CD8-positive, alpha-beta memory T cell (primary cell): ENCODE data around the gene CERK. TPM values are rescaled to one million over a fixed set of nuclear protein-coding genes. Genes with fewer than 3 reads are reported as not detected.

Source experiments
- CTCF ChIA-PET: fragments of 350-600 bp; sonication (Branson Sonifier 250); formaldehyde crosslinking; loops from one replicate; lab custom pipeline; 2021; ENCODE audit warnings: antibody characterized with exemption; lab: Charles Lee
- POLR2A ChIA-PET: fragments of 350-600 bp; sonication (Branson Sonifier 250); formaldehyde crosslinking; loops from one replicate; lab custom pipeline; 2021; ENCODE audit warnings: antibody characterized with exemption; lab: Charles Lee
- DNase-seq, 5 donors: peaks; one replicate each; pipeline versions ENCODE4 v3.0.0 to v3.0.0-alpha.2; 2020 to 2022; ENCODE audit warnings: mixed read lengths in 1 of 5
- H3K27ac ChIP-seq: one replicate; pipeline ENCODE4 v1.7.0; 2013; ENCODE audit warnings: low read depth, mild to moderate bottlenecking, low read length, moderate library complexity
- H3K27me3 ChIP-seq: 2 replicates; pipeline ENCODE4 v1.7.0; 2013; ENCODE audit warnings: low read length, mild to moderate bottlenecking; ENCODE audit not compliant: insufficient read depth, poor library complexity, severe bottlenecking
- H3K36me3 ChIP-seq: 2 replicates; pipeline ENCODE4 v1.7.0; 2013; ENCODE audit warnings: mild to moderate bottlenecking, low read length, moderate library complexity; ENCODE audit not compliant: insufficient read depth
- H3K4me1 ChIP-seq: 2 replicates; pipeline ENCODE4 v1.7.0; 2013; ENCODE audit warnings: mild to moderate bottlenecking, low read length, moderate library complexity; ENCODE audit not compliant: insufficient read depth
- H3K4me3 ChIP-seq: 2 replicates; pipeline ENCODE4 v1.7.0; 2013; ENCODE audit warnings: mild to moderate bottlenecking, low read length
- H3K9me3 ChIP-seq: 2 replicates; pipeline ENCODE4 v1.7.0; 2013; ENCODE audit warnings: mild to moderate bottlenecking, low read length
- H3K27ac Mint-ChIP-seq, 8 donors: one replicate each; pipeline ENCODE4 v1.8.0; 2020 to 2021; ENCODE audit warnings: mixed read lengths in 8 of 8, mild to moderate bottlenecking in 6 of 8, inconsistent platforms in 3 of 8, moderate library complexity in 3 of 8
- H3K27me3 Mint-ChIP-seq, 2 donors: one replicate each; pipeline ENCODE4 v1.8.0; 2020 to 2021; ENCODE audit warnings: mixed read lengths in 2 of 2, mild to moderate bottlenecking in 1 of 2, moderate library complexity in 1 of 2
- H3K36me3 Mint-ChIP-seq, 3 donors: one replicate each; pipeline ENCODE4 v1.8.0; 2020 to 2021; ENCODE audit warnings: mixed read lengths in 3 of 3, inconsistent platforms in 1 of 3, mild to moderate bottlenecking in 1 of 3
- H3K4me1 Mint-ChIP-seq, 3 donors: one replicate each; pipeline ENCODE4 v1.8.0; 2020 to 2021; ENCODE audit warnings: mixed read lengths in 3 of 3, inconsistent platforms in 1 of 3, mild to moderate bottlenecking in 1 of 3
- H3K4me3 Mint-ChIP-seq, 7 donors: one replicate each; pipeline ENCODE4 v1.8.0; 2020 to 2021; ENCODE audit warnings: mixed read lengths in 7 of 7, mild to moderate bottlenecking in 6 of 7, moderate library complexity in 4 of 7, inconsistent platforms in 2 of 7
- H3K9me3 Mint-ChIP-seq, 5 donors: one replicate each; pipeline ENCODE4 v1.8.0; 2020 to 2022; ENCODE audit warnings: mixed read lengths in 5 of 5, mild to moderate bottlenecking in 3 of 5, moderate library complexity in 2 of 5, inconsistent platforms in 1 of 5
- polyA plus RNA-seq: library from polyadenylated mRNA; unstranded; fragments of 300-500 nt; fragmentation: Illumina TruSeq; gene quantifications from one replicate; pipeline ENCODE4 v1.2.3, GENCODE V29; 2021
- total RNA-seq, 2 experiments: library from RNA; stranded (reverse); gene quantifications; one replicate each; pipeline ENCODE4 v1.2.3, GENCODE V29; 2021

CERK gene
- total and polyA plus RNA-seq, 3 experiments from 2014 or later, result 64.3 to 108 (median 64.5) TPM

DNA sequence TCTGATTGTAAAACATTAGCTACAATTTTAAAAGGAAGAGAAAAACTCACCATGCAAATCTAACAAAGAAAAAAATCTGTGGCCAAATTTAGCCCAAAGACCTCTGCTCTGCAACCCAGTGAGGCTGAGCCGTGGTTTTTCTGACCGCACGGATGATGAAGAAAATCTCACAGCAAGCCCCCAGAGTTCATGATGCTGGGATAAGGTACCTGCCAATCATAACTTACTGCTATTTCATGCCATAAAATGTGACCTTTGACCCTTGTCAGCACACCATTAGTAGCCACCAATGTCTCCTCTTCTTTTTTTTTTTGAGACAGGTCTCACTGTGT lies 11.1 kb downstream of the CERK start:
- Mint-ChIP-seq H3K9me3 (no peaks in the 10 kb centered on the region), H3K4me1 (peaks cover 44 to 75% (median 72%) of the 10 kb centered on the region in 3 donors), H3K27me3 (no peaks in the 10 kb centered on the region), H3K36me3 (peaks cover 6 to 81% (median 13%) of the 10 kb centered on the region in 3 donors), H3K27ac (peak overlapping the region in 7 of 8 donors; percentile 29 to 93 (median 75)), H3K4me3 (peak overlapping the region in 2 of 7 donors; percentile 53 to 67)
- no peak overlapping the region for H3K27ac ChIP-seq
- ChIA-PET CTCF (interaction anchor here (2.7 kb wide), 1 partner anchor 76 kb away, joined by 10 read pairs; no protein-coding TSS in a partner anchor), POLR2A (no interaction called here)
- H3K9me3 ChIP-seq, result no peaks in the 10 kb centered on the region
- peaks cover 16% of the 10 kb centered on the region for H3K36me3 ChIP-seq
- H3K4me1 ChIP-seq, result peaks cover 20% of the 10 kb centered on the region
- H3K4me3 ChIP-seq, result no peak overlapping the region
- no peaks in the 10 kb centered on the region for H3K27me3 ChIP-seq
- DNase-seq, result no peak

DNA sequence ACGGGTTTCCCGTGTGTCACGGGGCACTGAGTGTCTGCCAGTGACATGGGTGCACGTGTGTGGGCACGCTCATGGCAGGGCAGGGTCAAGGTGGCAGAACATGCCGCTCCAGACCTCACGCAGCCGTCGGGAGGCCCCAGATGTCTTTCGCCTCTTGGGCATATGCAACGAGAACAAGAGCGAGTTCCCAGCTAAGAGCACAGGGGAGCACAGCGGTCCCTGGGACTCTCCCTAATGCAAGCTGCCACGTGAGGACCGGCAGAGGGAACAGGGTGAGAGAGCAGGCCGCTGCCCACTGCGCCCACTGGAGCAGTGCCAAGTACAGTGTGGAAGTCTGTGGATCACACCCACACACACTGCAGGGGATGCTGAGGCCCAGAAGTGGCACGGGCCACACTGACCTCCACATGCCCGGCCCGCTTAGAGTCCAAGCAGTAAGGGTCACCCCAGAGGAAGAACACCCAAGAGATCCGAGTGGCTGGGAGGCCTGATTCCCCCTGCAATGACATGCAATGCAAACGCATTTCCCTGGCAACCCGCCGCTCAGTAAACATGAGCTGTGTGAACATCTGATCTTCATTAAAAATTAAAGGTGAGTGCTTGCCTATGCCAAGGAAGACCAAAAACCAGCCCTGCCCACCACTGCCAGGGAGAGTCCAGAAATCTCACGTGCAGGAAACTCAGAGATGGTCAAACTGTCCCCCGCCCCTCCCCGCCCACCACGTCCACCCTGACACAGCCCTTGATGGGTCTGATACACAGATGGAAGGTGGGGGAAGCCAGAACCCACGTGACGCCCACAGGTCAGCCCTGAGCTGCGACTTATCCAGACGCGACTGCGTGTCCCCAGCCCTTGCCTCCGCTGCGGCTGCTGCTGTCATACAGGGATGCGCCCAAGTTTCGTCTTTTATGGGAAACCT lies 11.7 kb downstream of the CERK start:
- H3K9me3 ChIP-seq, result no peaks in the 10 kb centered on the region
- Mint-ChIP-seq H3K27ac (peak overlapping the region in 6 of 8 donors; percentile 68 to 93 (median 82)), H3K27me3 (no peaks in the 10 kb centered on the region), H3K9me3 (no peaks in the 10 kb centered on the region), H3K4me3 (peak overlapping the region in 3 of 7 donors; percentile 27 to 67 (median 53)), H3K4me1 (peaks cover 40 to 72% (median 65%) of the 10 kb centered on the region in 3 donors), H3K36me3 (peaks cover 1 to 81% (median 11%) of the 10 kb centered on the region in 3 donors)
- POLR2A ChIA-PET, result no interaction called here
- CTCF ChIA-PET, result interaction anchor here (2.7 kb wide), 1 partner anchor 77 kb away, joined by 10 read pairs; no protein-coding TSS in a partner anchor
- DNase-seq, result no peak
- H3K36me3 ChIP-seq, result peaks cover 12% of the 10 kb centered on the region
- H3K27ac ChIP-seq, result no peak overlapping the region
- H3K4me1 ChIP-seq, result peaks cover 14% of the 10 kb centered on the region
- H3K27me3 ChIP-seq, result no peaks in the 10 kb centered on the region
- no peak overlapping the region for H3K4me3 ChIP-seq

DNA sequence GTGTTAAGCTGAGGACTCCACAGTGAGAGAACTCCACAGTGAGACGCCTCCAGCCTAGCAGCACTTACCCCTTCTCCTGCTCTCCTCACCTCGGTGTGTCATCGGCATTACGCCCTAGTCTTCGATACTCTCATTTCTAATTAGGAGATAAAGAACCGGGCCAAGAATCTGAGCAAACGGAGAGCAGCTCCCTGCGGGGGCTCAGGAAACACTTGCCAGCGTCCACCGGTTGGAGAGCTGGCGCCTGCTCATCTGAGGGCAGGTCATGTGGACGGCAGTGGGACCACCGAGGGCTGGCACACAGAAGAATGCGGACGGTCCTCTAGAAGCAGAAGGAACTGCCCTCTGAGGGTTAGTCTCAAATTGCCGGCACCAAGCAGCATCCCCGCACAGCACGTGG lies 13.0 kb downstream of the CERK start:
- POLR2A ChIA-PET, result no interaction called here
- no peaks in the 10 kb centered on the region for H3K27me3 ChIP-seq

DNA sequence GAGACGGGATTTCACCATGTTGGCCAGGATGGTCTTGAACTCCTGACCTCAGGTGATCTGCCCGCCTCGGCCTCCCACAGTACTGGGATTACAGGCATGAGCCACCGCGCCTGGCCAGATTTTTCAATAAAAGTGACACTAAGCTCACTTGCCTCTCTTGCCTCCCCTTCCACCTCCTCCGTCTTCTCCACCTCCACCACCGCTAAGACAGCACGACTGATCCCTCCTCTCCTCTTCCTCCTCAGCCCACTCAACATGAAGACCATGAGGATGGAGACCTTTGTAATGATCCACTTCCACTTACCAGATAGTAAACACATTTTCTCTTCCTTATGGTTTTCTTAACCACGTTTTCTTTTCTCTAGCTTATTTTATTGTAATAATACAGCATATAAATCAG lies 14.2 kb downstream of the CERK start:
- Histone ChIP-seq H3K4me1 (peaks cover 7% of the 10 kb centered on the region), H3K27ac (no peak overlapping the region), H3K27me3 (no peaks in the 10 kb centered on the region), H3K9me3 (no peaks in the 10 kb centered on the region), H3K4me3 (no peak overlapping the region), H3K36me3 (peaks cover 25% of the 10 kb centered on the region)
- peaks cover 0 to 85% (median 10%) of the 10 kb centered on the region in 3 donors for H3K36me3 Mint-ChIP-seq
- H3K27ac Mint-ChIP-seq, result peak overlapping the region in 7 of 8 donors; percentile 8 to 95 (median 85)
- POLR2A ChIA-PET, result no interaction called here
- CTCF ChIA-PET, result no interaction called here
- no peak for DNase-seq
- no peaks in the 10 kb centered on the region for H3K27me3 Mint-ChIP-seq
- no peaks in the 10 kb centered on the region for H3K9me3 Mint-ChIP-seq
- H3K4me3 Mint-ChIP-seq, result peak overlapping the region in 1 of 7 donors; percentile 1
- H3K4me1 Mint-ChIP-seq, result peaks cover 25 to 57% (median 47%) of the 10 kb centered on the region in 3 donors

More for the DNA sequence above, 13.0 kb downstream of the CERK start:
- peaks cover 0 to 77% (median 13%) of the 10 kb centered on the region in 3 donors for H3K36me3 Mint-ChIP-seq
- H3K27ac Mint-ChIP-seq, result peak overlapping the region in 2 of 8 donors; percentile 87 to 93
- H3K36me3 ChIP-seq, result peaks cover 13% of the 10 kb centered on the region
- H3K4me1 Mint-ChIP-seq, result peaks cover 29 to 62% (median 54%) of the 10 kb centered on the region in 3 donors
- H3K4me3 Mint-ChIP-seq, result no peak overlapping the region
- peaks cover 9% of the 10 kb centered on the region for H3K4me1 ChIP-seq
- H3K27me3 Mint-ChIP-seq, result no peaks in the 10 kb centered on the region
- CTCF ChIA-PET, result interaction anchor here (2.7 kb wide), 1 partner anchor 78 kb away, joined by 10 read pairs; no protein-coding TSS in a partner anchor
- no peak overlapping the region for H3K27ac ChIP-seq
- DNase-seq, result no peak
- H3K4me3 ChIP-seq, result no peak overlapping the region
- H3K9me3 Mint-ChIP-seq, result no peaks in the 10 kb centered on the region
- no peaks in the 10 kb centered on the region for H3K9me3 ChIP-seq

DNA sequence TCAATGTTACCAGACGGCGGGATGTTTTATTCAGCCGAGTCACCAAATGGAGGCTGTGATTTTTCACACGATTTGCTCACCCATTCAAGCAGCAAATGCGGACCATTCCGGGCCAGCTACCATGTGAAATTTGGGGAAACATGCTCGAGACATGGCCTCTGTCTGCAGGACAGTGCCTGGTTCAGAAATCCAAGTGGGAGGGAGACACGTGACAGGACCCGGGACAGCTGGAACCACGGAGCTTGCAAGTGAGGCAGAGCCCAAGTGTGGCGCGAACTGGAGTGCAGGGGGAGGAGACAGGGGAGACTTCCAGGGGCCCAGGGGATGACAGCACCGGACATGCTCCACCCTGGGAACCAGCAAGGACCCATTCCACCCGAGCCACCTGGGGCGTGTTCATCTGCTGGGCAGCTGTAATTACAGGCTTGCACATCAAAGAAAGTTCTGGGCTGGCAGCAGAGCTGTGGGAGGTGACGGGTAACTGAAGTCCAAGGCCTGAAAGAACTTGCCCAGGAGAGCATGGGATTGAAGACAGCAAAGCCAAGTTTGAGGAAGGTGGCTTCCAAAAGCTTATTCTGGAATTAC lies 16.5 kb downstream of the CERK start:
- Histone ChIP-seq H3K36me3 (peaks cover 45% of the 10 kb centered on the region), H3K9me3 (no peaks in the 10 kb centered on the region), H3K4me3 (no peak overlapping the region), H3K4me1 (no peaks in the 10 kb centered on the region), H3K27me3 (no peaks in the 10 kb centered on the region), H3K27ac (no peak overlapping the region)
- H3K27me3 Mint-ChIP-seq, result no peaks in the 10 kb centered on the region
- H3K4me3 Mint-ChIP-seq, result no peak overlapping the region
- no peaks in the 10 kb centered on the region for H3K9me3 Mint-ChIP-seq
- peaks cover 0 to 86% (median 14%) of the 10 kb centered on the region in 3 donors for H3K36me3 Mint-ChIP-seq
- H3K27ac Mint-ChIP-seq, result peak overlapping the region in 6 of 8 donors; percentile 68 to 93 (median 73)
- CTCF ChIA-PET, result interaction anchor here (1.0 to 1.4 kb wide), 4 partner anchors 77 to 158 kb away, joined by 3 to 5 read pairs (median 4); no protein-coding TSS in a partner anchor
- POLR2A ChIA-PET, result interaction anchor here (1.7 kb wide), 1 partner anchor 9 kb away, joined by 5 read pairs; no protein-coding TSS in a partner anchor
- no peak for DNase-seq
- H3K4me1 Mint-ChIP-seq, result peaks cover 22 to 42% (median 36%) of the 10 kb centered on the region in 3 donors

DNA sequence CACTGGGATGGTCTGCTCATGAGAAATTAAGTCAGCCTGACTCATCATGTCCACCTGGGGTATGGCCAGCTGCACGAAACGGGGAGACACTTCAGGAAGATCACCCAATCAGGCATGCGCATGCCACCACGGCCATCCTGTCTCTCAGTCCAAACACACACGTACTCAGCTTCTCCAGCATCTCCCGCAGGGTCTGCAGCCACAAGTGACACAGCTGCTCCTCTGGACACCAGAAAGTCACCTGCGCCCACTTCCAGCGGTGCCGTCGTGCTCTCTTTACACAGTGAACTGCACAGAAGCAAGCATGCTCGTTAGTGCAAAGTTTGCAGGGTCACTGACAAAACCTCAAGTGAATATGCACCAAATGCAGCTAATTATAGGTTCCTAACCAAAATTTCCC lies 18.1 kb downstream of the CERK start:
- no peak overlapping the region for H3K4me3 Mint-ChIP-seq
- CTCF ChIA-PET, result interaction anchor here (1.2 to 1.4 kb wide), 2 partner anchors 79 to 84 kb away, joined by 3 to 4 read pairs; no protein-coding TSS in a partner anchor
- no peak overlapping the region for H3K4me3 ChIP-seq

DNA sequence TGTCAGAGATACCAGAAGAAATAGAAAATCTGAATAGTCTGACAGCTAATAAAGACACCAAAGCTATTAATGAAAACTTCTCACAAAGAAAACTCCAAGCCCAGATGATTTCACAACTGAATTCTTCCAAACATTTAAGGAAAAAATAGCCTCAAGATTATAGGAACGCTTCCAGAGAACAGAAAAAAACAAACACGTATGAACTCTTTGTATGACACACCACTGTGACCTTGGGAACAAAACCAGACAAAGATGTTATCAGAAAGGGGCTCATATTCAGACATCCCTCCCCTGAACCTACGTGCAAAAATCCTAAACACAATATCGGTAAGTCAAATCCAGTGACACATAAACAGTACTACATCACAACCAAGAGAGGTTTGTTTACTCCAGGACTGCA lies 23.5 kb downstream of the CERK start:
- Histone ChIP-seq H3K36me3 (peaks cover 56% of the 10 kb centered on the region), H3K4me1 (no peaks in the 10 kb centered on the region), H3K9me3 (no peaks in the 10 kb centered on the region), H3K4me3 (no peak overlapping the region), H3K27me3 (no peaks in the 10 kb centered on the region), H3K27ac (no peak overlapping the region)
- Mint-ChIP-seq H3K4me1 (peaks cover 7 to 24% (median 19%) of the 10 kb centered on the region in 3 donors), H3K4me3 (no peak overlapping the region), H3K9me3 (no peaks in the 10 kb centered on the region), H3K36me3 (peaks cover 2 to 84% (median 30%) of the 10 kb centered on the region in 3 donors), H3K27me3 (no peaks in the 10 kb centered on the region), H3K27ac (peak overlapping the region in 6 of 8 donors; percentile 30 to 87 (median 74))
- POLR2A ChIA-PET, result interaction anchor here (0.6 kb wide), 1 partner anchor 22 kb away, joined by 3 read pairs; no protein-coding TSS in a partner anchor
- CTCF ChIA-PET, result interaction anchor here (1.5 kb wide), 1 partner anchor 89 kb away, joined by 4 read pairs; no protein-coding TSS in a partner anchor
- DNase-seq, result no peak

More for the DNA sequence above, 18.1 kb downstream of the CERK start:
- POLR2A ChIA-PET, result no interaction called here
- Histone ChIP-seq H3K27ac (no peak overlapping the region), H3K9me3 (no peaks in the 10 kb centered on the region), H3K4me1 (no peaks in the 10 kb centered on the region), H3K27me3 (no peaks in the 10 kb centered on the region), H3K36me3 (peaks cover 40% of the 10 kb centered on the region)
- H3K9me3 Mint-ChIP-seq, result no peaks in the 10 kb centered on the region
- H3K27ac Mint-ChIP-seq, result peak overlapping the region in 5 of 8 donors; percentile 18 to 93 (median 63)
- H3K27me3 Mint-ChIP-seq, result no peaks in the 10 kb centered on the region
- peaks cover 0 to 80% (median 13%) of the 10 kb centered on the region in 3 donors for H3K36me3 Mint-ChIP-seq
- DNase-seq, result no peak
- H3K4me1 Mint-ChIP-seq, result peaks cover 14 to 37% (median 26%) of the 10 kb centered on the region in 3 donors
